HS-5 (cell line): ENCODE measurements around the gene RHBDF2.

ENCODE experiments used
- DNase-seq: peaks from one replicate; pipeline ENCODE4 v3.0.0-alpha.2; 2012; ENCODE audit warnings: low read depth

Gene RHBDF2

DNA sequence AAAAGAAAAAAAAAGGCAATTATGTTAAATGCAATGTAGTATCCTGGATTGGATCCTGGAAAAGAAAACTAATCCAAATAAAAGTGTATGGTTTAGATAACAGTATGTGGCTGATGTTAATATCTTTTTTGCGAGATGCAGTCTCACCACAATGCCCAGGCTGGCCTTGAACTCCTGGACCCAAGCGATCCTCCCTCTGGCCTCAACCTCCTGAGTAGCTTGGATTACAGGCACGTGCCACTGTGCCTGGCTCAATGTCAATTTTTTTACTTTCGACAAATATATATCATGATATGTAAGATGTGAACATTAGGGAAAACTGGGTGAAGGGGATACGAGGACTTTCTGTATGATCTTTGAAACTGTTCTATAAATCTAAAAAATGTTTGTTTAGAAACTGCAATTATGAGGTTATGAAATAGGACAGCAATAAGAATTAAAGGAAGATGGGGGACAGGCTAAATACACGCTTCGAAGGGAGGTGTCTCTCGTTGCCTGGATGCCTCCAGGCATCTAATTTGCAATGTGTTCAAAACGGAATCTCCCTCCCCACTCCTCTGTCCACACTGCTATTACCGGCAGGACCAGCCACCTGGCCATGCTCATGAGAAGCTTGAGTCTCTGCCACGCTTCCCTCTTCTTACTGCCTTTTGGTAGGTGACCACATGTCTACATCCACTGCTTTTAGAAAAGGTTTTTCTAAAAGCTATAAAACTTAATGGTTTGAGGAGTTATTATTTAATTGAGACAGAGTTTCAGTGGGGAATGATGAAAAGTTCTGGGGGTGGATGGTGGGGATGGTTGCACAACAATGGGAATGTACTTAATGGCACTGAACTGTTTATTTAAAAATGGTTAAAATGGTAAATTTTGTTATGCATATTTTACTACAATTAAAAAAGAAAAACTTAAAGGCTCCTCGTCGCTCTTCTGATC is 63.5 kb downstream of the RHBDF2 start:
- DNase-seq: no peak

DNA sequence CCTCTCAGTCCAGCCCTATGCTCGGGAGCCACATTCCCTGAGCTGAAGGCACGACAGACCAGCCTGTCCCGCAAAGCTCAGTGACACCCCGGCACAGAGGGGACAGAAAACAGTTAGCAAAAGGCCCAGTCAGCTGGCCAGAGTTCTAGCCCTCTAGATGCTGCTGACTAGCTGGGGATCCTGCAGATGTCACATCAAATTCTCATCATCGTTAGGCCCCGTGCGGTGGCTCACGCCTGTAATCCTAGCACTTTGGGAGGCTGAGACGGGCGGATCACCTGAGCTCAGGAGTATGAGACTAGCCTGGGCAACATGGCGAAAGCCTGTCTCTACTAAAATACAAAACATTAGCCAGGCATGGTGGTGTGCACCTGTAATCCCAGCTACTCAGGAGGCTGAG is 65.5 kb downstream of the RHBDF2 start:
- DNase-seq: no peak

DNA sequence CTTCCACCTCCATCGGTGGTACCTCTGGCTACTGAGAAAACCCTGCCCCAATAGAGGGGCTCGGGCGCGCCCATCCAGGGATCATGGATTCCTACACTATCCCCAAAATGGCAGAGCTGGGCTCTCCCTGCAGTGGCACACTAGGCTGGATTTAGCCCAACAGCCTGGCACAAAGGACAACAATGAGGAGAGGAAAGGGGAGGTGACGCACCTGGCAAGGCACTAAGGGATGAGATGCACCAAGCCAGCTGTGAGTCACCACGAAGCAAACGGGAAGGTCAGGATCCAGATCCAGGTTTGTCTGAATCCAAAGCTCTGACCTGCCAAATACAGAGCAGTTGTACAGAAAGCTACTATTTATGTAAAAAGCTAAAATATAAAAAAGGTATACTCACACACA is 66.4 kb downstream of the RHBDF2 start:
- no peak for DNase-seq

DNA sequence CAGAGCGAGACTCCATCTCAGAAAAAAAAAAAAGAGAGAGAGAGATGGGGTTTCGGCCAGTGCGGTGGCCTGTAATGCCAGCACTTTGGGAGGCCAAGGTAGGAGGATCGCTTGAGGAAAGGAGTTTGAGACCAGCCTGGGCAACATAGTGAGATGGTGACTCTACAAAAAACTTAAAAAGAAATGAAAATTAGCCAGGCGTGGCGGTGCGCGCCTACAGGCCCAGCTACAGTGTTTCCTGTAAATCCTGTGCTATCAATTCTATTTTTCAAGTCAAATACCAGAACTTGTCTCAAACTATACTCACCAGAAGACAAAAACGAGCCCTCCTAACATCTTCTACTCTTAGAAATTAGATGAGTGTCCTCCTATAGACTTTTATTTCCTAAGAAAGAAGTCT is 67.5 kb downstream of the RHBDF2 start:
- no peak for DNase-seq

DNA sequence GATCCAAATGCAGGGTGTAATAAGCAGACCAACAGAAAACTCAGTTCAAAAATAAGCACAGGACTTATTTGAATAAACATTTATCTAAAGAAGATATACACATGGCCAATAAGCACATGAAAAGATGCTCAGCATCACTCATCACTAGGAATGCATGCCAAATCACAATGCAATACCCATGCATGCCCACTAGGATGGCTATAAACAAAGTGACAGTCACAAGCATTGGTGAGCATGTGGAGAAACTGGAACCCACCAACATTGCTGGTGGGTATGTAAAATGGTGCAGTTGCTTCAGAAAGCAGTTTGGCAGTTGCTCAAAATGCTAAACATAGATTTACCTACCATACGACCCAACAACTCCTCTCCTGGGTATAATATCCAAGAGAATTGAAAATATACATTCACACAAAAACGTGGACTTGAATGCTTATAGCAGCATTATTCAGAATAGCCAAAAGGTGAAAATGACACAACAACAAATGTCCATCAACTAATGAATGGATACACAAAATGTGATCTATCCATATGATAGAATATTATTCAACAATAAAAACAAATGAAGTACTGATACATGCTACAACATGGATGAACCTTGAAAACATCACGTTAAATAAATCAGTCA is 68.4 kb downstream of the RHBDF2 start:
- DNase-seq: no peak

DNA sequence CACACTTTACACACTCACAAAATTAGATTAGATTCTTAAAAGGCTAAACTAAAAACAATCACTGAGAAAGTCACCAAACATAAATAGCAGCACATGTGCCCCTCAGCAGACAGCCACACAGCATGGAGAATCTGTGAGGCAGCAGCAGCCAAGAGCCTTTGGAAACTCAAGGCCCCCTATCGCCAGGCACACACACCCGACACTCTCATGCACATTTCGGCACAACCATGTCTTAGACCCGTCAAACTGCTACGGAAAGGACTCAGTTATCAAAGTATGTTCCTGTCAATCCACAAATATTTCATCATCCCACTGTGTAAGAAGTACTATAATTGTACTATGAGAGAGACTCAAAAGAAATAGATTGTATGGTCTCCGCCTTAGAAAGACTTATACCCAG is 69.2 kb downstream of the RHBDF2 start:
- no peak for DNase-seq

DNA sequence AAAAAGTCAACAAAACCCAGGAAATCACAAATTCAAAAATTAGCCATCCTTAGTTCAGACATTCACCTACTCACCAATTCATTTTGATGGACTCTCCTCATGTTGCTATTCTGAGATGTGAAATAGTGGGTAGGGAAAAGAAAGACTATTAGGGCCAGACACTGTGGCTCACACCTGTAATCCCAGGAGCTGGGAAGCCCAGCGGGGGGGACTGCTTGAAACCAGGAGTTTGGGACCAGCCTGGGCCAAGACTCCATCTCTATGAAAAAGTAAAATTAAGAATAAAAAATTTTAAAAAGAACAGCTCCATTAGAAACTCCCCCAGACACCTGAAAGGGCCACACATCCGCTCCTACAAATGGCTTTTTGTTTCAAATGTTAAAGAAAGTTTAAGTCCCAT is 69.7 kb downstream of the RHBDF2 start:
- DNase-seq: no peak

DNA sequence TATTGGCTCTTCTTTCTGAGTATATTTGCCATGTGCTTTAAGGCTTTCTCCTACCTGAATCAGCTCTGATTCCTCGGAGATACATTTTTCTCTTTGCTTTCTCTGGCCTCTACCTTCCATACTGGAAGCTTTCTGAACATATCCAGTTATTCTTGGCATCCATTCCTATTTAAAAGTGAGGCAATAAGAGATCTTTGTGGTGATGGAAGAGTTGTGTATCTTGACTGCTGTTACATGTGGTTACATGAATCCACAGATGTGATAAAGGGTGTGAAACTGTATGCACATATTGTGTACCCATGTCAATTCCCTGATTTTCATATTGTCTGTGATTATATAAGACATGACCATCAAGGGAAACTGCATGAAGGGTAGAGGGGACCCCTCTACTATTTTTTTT is 72.7 kb downstream of the RHBDF2 start:
- DNase-seq: no peak

DNA sequence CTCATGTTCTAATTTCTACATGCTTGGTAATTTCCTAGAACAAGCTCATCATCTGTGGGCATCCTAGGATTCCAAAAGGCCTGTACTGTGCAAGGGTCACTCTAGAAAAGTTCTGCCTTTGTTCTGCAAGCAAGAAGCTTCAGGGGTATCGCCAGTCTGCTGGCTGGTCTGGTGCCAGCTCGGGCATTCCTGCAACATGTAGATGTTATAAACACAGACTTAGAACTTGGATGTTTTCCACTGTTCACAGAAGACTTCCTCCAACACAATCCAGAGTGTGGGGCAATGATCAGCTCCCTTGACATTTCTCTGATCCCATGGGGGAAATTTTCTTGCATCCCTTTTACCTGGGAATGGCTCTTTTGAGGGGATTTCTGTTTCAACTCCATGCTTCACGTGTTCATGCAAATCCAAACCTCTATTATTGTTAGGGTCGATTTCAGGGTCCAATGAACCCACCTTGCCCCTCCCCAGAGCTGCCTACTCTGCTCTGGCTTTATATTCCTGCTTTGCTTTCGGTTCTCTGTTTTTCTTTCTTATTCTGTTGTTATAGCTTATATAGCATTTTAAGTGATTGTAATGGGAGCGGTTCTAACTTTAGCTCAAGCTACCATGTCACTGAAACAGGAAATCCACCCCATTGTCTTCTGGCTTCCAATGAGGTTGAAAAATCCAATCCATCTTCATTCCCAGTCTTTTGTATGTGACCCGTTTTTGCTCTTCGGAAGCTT is 73.6 kb downstream of the RHBDF2 start:
- no peak for DNase-seq

DNA sequence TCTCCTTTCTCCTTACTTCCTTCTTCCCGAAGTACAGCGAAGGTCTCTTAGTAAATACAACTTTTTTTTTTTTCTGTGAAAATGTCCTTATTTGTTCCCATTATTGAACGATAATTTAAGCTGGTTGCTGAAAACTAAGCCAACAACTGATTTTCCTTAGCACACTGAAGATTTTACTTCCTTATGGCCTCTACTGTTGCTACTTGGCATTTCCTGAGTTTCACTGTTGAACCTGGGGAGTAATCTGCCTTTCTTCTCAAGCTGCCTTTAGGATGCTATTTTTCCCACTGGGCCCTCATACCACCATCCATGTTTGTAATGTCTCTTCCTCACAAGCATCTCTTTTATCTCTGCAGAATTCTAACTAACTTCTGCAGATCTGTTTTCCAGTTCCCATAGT is 74.4 kb downstream of the RHBDF2 start:
- no peak for DNase-seq

DNA sequence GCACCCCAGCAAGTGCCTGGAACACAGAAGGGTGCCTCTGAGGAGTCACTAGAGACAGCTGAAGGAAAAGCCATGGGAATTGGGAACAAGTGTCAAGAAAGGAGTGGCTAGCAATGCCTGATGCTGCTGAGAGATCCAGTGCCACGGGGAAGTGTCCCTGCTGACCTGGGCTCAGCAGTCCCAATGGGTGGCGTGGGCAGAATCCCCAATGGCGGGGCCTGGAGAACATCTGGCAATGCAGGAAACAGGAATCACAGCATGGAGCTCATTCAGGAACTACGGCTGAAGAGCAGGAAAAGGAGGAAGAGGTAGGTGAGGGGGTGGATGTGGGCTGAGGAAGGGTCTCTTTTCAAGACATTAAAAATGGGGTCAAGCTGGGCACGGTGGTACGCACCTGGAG is 78.4 kb downstream of the RHBDF2 start:
- no peak for DNase-seq

DNA sequence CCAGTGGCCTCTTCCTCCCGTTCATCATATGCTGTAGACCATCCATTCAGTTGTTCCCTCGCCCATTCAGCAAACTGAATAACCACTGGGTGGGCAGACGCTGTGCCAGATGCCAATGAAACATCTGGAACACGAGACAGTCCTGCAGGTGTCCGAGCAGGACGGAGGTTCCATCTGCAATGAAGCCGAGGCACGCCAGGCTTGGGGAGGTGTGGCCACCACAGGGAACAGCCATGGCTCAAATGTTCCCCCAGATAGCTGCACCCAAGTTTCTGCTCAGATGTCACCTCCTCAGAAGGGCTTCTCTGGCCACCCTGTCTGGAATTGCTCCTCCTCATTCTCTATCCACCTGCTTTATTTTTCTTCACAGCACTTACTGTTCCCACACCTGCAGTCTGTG is 78.8 kb downstream of the RHBDF2 start:
- DNase-seq: no peak

DNA sequence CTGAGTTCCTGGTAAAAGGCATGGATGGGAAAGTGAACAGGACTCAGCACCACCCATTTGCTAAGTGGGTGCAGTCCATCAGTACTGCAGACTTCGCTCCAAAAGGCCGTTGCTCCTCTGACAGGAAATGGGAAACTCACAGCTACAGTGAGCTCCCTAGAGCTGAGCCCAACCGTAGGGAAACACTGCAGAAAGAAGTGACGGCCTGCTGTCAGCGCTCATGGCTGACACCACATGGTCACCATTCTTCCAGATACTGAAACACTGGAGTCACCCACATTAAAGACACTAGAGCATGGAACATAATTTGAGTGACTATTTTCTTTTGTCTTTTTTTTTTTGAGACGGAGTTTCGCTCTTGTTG is 80.2 kb downstream of the RHBDF2 start:
- DNase-seq: no peak
